ENCODE measurements around the gene PIRT.

DNA sequence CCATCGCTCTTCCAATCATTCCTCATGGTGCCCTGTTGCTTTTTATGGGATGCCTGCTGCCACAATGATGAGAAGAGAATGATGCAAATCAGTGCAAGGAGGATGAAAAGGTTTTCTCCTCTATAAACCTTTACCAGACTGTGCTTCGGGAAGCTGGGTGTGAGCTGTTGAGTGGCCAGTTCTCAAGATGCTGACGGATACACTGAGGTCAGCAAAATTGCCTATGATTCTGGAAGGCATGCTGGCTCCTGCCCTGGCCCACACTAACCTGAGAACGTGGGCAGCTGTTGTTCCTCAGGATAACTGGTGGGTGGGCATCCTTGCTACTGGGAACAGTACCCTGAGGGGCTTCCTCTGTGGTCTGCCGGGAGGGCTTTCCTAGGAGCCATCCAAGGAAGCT, 795 bp upstream of the PIRT start:
- TF ChIP-seq, protein P1, sequence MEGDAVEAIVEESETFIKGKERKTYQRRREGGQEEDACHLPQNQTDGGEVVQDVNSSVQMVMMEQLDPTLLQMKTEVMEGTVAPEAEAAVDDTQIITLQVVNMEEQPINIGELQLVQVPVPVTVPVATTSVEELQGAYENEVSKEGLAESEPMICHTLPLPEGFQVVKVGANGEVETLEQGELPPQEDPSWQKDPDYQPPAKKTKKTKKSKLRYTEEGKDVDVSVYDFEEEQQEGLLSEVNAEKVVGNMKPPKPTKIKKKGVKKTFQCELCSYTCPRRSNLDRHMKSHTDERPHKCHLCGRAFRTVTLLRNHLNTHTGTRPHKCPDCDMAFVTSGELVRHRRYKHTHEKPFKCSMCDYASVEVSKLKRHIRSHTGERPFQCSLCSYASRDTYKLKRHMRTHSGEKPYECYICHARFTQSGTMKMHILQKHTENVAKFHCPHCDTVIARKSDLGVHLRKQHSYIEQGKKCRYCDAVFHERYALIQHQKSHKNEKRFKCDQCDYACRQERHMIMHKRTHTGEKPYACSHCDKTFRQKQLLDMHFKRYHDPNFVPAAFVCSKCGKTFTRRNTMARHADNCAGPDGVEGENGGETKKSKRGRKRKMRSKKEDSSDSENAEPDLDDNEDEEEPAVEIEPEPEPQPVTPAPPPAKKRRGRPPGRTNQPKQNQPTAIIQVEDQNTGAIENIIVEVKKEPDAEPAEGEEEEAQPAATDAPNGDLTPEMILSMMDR (IDR thresholded peaks at IDR 0.05; ENCODE audit: insufficient read depth, low read depth, low read length), result no peak
- no peak for TF ChIP-seq EZH2 (IDR thresholded peaks at IDR 0.05; ENCODE audit: insufficient read depth, low read length)
